CD4-positive, alpha-beta T cell treated with Interleukin-4 for 4 hours (primary cell): ENCODE measurements around the gene EN2.

Source experiments
- DNase-seq: peaks from one replicate; pipeline ENCODE4 v3.0.0-alpha.2; 2020

Gene EN2

DNA sequence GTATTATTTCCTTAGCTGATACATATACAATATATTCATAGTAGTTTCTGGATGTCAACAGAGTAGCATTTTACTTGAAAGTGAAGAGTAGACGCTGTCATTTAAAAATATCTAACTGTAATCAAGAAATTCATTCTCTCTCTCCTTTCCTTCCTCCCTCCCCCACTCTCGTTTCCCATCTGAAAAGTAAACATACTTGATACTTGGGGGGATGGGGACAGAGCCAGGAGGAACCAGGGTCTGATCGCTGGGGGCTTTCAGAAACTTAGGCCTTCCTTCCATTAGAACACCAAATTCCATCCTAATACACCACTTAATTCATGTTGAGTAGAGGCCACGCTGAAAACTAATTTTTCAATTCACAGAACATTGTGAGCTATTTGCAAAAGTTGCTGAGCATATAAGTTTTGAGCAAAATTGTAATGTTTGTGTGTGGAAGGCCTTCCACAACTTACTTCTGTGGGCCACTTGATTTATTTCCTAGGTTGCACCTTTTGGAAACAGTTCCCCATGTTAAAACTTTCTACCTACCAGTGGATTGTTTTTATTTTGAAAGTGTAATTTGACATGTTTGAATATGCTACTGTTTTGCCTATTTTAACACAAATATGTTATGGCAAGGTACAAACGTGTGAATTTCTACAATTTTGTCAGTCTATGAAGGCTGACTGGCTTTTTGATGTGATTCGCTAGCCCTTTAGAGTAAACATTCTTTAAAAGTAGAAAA is 53.2 kb downstream of the EN2 start:
- DNase-seq: no peak

DNA sequence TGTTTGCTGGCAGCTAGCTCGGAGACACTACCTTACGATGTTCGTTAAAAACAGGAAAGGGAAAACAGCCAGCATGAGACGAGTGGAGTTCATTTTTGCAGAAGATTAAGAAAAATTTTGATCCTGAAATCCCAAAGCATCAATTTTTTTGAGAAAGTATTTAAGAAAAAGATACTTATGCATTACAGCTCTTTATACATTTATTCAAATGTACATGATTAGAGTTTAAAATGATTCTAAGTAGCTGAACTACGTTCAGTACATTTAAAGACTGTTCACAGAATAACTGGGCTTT is 53.7 kb downstream of the EN2 start:
- DNase-seq: no peak

DNA sequence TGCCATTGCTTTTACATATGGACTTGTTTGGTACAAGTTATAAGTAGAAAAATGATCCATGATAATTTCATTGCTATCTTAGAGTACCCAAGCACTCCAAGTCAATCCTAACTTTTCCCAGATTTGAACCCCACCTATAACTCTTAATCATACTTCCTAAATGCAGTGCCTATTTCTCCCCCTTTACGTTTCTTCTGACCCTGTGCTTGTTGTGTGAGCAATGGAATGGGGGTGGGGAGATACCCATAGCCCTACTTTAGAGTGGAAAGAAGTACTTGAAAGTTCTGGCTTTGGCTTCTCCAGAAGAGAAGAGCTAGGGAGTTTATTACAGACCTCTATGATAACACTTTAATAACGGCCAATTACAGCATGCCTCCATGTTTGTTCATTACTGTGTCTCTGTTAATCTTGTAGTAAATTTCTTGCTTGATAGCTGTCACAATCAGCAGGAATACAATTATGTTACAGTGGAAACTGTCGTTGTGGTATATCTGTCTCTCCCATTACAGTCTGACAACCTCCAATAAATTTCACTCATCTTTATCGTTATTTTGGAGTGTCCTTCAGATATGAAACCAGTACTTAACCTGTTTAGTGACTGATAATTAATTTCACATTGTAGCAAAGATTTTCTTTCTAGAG is 54.4 kb downstream of the EN2 start:
- DNase-seq: no peak

DNA sequence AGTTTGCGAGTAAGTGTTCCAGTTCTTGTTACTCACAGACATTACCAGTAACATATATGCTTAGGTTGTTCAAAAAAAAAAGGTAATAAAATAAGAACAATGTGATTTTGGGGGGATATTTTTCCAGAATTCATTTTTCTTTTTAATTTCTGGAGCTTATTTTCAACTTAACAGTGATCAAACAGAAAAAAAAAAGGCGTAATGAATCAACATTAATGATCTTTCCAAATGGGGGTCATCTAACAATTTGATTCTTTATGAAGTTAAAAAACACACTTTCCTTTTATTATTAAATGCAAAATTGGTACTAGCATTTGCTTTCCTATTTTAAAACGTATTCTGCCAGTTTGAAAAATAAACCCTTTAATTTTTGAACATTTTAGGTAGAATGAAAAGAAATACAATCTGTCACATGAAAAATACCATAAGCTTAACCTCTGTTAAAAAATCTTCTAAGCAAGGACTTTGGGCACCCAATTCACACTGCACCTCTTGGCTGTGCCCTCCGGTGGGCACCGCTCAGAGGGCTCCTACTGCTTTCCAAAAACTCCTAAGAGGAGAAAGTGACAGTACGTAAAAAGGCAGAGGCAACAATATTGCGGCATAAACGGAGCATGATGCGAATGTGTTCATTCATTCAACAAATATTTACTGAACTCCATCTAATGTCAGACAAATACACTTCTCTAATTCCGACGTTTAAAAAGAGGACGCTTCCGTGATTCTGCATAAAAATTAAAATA is 55.8 kb downstream of the EN2 start:
- no peak for DNase-seq

DNA sequence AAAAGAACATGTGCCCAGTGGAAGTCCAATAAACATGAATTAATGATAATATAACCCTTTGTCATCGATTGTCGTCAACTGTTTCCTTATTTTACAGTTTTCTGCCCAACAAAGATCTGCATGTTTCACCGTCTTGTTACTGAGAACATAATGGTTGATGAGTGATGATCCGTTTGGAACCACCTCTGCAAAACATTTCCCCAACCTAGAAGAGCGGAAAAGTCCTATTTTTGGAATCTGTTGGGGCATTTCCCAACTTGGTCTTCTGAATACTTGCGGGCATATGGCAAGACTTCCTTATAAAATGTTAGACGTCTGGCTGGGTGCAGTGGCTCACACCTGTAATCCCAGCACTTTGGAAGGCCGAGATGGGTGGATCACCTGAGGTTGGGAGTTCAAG is 56.4 kb downstream of the EN2 start:
- DNase-seq: no peak
